OCI-M1 (cell line): ENCODE measurements around the gene MRPL46.
"Not testable (repeated sequence)": the region's sequence is repeated elsewhere in the genome, so short reads cannot be mapped to it uniquely, and the experiment has no call there.

Experiments
- DNase-seq: peaks from one replicate; lab custom pipeline; 2025; lab: John Stamatoyannopoulos, UW

Gene MRPL46

DNA sequence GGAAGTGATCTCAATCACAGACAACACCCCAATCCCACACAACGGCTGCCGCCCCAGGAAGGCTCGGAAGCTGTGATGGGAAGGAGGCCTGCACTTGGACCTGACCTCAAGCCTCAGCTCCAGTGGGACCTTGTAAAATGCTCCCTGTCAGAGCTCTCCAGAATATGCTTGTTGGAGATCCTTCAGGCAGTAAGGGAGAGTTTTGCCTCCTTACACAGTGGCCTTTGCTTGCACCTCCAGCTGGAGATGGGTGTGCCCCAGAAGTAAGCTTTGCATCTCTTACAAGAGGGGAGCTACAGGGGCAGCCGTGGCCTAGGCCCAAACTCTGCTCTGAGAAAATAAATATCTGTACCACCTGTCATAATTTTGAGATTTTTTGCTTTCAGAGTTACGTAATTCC is 10.7 kb upstream of the MRPL46 start:
- no peak for DNase-seq

DNA sequence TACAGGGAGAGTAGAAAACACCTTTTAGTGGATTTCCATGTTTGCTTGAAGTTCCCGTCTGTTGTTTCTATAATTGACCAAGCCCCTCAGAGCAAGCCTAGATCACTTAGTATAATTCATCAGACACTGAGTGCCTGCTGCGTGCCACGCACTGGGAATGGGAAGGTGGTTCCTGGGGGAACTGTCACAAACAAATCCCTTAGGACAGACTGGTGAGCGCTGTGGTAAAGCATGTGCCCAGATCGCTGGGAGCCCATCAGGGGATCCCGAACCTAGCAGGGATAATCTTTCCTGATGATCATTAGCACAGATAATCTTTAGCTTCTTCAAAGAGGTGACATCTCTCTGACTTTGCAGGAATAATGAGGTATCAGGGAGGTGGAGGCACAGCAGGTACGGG is 9.9 kb upstream of the MRPL46 start:
- no peak for DNase-seq

DNA sequence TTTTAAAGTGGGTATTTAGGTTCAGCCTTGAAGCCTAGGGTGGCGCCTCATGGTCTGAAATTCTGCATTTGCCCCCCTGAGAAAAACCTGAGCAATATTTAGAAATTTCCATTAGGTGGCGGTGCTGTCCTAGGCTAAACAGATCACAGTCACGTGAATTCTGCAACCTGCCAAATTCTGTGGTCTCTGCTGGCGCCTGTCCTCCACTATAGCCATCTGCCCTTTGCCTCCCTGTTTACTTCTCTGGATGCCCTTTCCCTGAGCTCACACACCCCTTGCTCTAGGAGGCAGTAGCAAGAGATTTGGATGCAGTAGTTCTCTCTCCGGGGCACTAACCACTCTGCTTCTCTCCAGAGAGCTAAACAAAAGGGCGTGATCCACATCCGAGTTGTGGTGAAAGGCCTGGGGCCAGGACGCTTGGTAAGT is 9.5 kb upstream of the MRPL46 start:
- DNase-seq = peak; percentile 68

DNA sequence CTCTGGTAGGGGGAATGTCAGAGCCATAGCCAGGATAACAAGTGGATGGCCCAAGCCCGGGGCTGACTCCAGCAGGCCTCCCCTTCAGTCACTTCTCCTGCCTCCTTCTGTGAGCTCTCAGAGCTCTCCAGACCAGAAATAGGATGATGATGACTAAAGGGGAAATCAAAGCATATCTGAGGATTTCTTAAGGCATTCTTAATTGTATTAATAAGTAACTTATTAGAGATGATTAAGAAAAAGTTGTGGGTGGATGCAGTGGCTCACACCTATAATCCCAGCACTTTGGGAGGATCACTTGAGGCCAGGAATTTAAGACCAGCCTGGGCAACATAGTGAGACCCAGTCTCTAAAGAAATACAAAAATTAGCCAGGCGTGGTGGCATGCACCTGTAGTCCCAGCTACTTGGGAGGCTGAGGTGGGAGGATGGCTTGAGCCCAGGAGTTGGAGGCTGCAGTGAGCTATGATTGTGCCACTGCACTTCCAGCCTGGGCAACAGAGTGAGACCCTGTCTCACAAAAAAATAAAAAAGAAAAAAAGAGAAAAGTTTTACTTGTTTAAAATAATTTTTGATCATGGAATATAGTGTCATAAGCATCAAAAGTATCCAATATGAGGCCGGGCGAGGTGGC is 6.6 kb upstream of the MRPL46 start:
- not testable (repeated sequence) for DNase-seq

DNA sequence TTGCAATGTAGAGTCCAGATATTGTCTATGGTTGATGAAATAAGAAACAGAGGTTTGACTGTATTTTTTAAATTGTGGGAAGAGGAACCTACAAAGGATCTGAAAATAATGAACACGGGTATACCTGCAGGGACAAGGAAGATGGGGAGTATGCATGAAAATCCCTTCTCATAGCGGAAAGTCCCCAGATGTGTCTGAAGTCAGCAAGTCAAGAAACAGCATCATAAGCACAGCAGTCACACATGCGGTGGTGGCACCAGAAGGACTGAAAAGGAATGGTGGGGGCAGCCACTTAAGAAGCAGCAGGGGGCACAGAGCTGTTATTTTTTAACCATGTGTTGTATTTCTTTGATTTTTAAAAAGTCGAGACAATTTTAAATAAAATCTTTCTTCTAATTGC is 5.0 kb upstream of the MRPL46 start:
- DNase-seq = no peak

DNA sequence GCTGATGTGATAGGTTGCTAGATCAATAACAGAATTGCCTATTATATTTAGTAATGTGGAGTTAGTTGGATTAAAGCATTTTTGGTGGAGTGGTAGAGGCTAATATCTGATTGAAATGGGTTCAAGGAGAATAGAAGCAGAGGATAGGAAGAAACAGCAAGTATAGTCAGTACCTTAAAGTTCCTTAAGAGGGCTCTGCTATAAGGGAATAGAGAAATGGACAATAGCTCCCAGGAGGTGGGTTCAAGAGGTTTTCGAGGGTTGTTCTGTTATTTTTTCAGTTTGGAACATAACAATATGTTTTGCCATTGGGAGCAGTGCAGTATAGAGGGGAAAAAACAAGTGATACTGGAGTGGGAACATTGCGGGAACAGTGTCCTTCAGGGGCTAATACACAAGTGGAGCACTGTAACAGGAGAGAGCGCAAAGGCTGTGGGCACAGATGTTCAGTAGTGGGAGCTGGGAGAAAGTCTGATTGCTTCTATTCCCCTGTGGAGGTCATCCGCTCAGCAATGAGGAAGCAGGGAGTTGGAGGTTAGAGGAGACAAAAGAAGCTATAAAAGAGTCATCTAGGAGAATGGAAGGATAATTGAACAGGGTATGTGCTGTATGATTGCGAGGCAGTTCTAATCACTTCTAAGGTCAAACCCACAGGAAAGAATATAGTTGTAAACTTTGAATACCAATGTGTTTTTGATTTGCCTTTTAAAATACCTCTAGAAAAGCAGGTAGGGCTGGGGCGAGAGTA is 3.6 kb upstream of the MRPL46 start:
- DNase-seq = no peak

DNA sequence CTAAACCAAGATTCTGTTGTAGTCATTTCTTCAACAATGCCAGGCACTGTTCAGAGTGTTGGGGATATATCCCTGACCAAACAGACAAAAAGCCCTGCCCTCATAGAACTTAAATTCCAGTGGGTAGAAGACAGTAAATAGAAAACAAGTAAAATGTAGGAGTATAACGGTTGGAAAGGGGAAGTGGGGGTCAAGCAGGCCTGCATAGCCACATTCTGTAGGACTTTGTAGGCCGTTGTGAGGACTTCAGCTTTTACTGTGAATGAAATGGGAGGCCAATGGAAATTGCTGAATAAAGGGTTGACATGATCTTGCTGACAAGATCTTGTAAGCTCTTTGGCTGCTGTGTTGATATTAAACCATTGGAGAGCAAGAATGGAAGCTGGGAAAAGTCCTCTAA is 2.1 kb upstream of the MRPL46 start:
- no peak for DNase-seq

DNA sequence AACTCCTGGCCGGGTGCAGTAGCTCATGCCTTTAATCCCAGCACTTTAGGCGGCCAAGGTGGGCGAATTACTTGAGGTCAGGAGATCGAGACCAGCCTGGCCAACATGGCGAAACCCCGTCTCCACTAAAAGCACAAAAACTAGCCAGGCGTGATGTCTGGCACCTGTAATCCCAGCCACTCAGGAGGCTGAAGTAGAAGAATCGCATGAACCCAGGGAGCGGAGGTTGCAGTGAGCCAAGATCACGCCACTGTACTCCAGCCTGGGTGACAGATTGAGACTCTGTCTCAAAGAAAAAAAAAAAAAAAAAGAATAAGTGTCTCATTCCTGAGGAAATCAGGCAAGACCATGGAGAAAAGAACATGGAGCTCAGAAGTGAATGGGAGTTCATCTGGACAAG is 1.5 kb upstream of the MRPL46 start:
- DNase-seq = not testable (repeated sequence)

DNA sequence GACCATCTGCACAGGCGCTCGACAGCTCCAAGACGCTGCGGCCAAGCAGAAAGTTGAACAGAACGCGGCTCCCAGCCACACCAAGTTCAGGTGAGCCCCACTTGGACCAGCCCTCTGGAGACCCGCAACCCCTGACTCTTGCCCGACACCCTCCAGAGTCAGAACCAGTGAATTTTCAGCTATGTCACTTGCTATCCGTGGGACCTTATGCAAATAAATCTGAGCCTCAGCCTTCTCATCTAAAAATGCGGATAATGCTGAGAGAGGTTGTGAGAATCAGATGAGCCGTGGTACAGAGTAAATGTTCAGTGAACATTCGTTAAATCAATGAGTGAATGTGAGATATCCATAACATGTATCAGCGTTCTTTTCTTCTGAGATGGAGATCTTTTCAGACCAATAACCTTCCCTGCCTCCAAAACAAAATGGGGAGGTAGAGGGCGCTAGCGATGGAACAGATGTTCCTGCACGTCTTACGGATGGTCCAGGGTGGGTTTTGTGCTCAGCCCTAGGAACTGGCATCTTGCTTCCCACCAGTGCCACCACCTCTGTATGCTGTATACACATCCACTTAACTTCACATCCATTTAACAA is 844 bp upstream of the MRPL46 start:
- peak; percentile 34 for DNase-seq

DNA sequence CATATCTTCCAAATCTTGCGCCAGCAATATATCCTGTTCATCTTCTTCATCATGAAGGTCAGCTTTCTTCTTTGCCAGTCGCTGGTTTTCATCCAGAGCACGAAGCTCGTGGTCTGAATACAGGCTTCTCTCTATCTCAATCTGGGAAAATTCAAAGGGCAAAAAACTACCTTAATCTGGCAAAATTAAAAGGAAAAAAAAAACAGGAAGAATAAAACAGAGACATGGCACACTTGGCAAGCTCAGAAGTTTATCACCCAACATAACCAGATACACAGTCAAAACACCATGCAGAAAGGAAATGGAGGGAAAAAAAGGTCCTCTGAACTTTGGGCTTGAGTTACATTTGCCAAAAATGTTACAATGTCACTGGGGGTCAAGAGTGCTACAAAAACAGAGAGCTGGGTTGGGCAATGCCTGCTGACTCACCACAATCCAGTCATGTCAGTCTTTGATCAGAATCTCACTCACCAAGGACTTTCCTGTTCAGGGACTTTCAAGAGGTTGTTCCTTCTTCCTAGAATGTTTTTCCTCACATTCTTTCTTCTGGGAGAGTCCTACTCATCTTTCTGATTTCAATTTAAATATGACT is 1.5 kb downstream of the MRPL46 start:
- DNase-seq = peak; percentile 42

DNA sequence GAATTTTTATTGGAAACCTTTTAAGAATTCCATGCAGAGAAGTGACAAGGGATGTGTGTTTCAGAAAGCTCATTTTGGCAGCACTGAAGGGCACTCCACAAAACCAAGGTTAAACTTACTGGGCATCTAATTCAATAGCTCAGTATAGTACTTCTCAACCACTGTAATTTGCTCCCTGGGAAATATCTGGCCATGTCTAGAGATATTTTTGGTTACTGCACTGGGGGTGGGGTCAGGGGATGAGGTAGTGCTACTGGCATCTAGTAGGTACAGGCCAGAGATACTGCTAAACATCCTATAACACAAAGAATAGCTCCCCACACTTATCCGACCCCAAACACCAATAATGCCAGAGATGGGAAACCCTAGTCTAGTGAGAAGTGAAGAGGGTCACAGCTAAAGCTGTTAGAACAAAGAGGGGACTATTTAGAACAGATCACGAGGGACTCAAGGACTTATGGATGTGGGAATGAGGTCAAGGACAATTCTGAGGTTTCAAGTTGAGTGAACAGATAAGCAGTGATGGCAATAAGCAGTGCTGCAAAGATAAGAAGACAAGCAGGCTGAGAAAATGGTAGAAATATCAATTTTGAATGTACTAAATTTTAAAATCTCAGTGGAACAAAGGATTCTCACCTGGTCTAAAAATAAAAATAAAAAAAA is 3.2 kb downstream of the MRPL46 start:
- no peak for DNase-seq

DNA sequence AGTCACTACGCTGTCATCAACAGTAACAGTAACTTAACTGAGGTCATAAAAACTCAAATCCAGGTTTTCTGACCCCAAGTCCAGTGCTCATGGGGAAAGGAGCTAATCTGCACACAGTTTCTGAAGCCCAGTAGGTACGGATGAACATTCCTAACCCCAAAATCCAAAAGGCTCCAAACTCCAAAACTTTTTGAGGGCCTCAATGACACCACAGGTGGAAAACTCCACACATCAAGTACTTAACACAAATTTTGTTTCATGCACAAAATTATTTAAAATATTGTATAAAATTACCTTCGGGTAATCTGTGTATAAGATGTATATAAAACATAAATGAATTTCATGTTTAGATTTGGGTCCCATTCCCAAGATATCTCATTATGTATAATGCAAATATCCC is 10.5 kb downstream of the MRPL46 start:
- no peak for DNase-seq

DNA sequence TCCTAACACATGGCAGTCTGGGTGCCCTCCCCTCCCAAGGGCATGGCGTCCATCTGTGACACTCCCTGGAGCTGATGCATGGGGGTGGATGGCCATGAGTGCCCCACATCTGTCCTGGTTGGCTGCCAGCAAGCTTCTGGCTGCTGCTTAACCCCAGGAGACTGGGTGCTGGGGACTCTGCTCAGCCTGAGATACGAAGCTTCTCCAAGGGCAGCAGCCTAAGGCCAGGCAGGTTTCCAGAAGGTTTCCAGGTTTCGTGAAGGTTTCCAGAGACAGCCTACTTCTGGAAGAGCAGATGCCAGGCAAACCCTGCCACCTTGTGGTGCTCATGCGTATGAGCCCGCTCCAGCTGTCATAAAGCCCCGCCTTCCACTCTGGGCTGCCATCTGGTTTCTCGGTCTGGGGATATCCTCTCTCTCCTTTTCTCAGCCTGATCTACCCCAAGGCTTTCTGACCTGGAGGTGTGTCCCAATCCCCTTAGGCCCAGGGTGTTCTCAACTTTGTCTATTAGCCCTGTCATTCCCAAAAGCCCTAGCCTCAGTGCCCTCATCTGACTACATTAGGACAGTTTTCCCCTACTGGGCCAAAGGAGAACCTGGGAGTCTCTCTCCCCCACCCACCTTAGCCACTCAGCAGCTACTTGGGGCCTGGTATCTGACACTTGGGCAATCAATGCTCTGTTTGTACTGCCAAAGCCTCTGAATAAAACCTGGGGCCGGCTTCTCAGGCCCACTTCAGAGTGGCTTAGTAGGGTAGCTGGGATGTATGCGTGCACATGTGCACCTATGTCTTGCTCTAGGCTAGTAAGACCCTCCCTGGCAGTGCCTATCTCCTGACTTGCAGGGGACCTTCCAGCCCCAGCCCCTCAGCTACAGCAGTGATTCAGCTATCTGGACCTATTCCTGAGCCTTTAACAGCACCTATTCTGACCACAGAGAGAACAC is 12.0 kb downstream of the MRPL46 start:
- peak; percentile 77 for DNase-seq

DNA sequence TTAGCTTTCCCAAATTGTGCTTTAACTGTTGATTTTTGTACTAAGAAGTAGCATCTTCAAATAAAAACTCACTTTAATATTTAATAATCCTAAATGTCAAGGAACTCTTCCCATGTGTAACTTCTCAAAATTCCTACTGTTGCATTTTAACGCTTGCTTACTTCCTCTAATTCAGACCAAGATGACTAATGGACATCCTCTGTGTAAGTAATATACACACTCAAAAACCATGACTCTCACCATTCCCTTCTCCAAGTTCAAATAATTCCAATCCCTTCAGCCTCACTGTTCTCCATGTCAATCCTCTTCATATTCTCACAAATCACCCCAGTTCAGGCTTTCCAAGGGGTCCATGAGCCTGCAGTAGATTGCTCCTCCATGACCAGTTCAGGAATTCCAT is 13.0 kb downstream of the MRPL46 start:
- no peak for DNase-seq

DNA sequence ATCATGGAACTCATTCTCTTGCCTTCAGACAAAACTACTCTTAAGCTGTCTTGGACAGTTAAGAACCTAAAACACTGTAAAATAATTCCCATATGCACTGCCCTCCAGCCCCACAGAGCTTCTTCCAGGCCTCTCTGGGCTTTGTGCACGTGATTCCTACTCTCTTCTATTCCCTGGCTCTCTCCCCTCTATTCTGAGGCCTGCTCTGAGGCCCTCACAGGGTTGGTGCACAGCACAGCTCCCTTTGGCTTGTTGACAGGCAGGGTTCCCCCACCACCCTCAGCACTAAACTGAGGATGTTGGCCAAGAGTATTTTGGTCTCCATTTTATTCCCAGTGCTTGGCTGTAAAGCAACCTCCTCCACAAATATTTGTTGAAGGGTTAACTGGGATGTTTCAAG is 13.5 kb downstream of the MRPL46 start:
- DNase-seq = no peak

DNA sequence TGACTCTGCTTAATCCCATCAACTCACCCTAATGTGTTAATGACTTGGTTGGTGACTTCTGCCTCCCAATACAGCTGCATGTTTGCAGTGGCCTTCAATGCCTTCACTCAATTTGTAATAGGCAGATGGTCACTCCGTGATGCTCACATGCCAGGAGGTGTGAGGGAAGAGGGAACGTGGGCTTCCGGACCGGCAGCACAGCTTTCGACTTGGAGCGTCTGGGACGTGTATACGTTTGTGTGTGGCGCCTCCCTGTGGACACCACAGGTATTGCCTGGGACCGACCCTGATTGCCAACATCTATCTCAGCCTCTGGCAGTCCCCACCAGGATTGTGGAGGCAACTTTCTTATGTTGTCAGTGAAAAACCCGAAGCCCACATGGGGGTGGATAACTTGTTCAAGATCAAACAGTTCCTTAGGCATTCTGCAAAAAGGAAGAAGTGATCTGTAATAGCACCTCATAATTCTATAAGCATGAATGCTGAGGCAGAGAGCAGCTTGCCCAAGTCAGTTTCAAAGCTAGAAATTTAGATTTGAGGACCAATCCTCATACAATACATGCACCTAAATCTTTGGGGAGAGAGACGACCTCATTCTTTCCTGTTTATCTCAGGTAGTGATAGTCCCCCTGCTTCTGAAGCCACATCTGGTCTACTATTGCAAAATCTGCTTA is 16.9 kb downstream of the MRPL46 start:
- DNase-seq = peak; percentile 83

DNA sequence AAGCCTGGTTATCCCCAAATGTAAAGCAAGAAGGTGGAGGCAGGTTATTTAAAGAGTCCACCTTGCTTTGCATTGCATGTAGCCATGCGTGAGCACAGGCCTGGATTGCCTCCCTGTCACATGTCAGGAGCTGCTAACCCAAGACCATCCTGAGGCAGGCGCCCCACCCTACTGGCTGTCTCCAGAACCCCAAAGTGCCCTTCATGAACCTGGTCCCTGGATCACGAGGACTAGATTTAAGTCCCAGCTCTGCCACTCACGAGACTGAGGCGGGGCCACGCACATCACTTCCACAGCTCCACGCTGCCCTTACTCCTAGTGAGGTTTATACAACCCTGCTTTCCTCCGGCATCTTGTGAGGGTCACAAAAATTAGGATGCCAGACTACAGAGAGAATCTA is 17.6 kb downstream of the MRPL46 start:
- DNase-seq = no peak

DNA sequence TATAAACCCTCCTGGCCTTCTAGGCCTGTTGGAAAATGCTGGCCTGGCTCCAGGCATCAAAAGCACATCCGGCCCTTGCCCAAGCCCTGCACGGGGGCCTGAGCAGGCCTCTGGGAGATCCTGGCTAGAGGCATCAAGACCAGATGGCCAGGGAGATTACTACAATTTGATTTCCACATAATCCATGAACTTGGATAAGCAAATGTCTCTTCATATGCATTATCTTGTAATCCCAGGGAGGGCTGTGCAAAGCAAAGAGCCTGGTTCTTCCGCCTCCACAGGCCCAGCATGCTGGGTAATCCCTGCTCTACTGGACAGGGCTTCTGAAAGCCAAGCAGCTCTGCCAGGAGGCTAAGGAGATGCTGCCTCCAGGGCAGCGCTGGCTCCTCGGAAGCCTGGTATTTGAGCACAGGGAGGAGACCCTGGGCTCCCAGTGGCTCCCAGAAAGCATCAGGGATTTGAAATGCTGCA is 18.2 kb downstream of the MRPL46 start:
- no peak for DNase-seq

DNA sequence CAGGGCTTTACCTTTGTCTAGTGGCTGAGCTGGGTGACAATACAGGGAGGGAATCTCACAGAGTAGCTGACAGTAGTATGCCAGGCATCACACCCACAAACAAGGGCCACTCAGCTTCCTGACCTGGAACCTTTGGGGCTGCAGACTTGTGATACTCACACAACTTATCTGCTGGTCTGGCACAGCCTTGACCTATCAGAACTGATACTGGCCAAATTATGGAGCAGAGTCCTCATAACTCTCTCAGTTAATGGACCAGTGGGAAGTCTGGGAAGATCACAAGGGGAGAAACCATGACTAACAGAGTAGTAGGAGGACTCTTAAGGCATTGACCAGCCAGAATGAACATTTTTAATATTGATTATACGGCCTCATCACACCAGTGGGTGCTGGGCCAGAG is 19.4 kb downstream of the MRPL46 start:
- no peak for DNase-seq

DNA sequence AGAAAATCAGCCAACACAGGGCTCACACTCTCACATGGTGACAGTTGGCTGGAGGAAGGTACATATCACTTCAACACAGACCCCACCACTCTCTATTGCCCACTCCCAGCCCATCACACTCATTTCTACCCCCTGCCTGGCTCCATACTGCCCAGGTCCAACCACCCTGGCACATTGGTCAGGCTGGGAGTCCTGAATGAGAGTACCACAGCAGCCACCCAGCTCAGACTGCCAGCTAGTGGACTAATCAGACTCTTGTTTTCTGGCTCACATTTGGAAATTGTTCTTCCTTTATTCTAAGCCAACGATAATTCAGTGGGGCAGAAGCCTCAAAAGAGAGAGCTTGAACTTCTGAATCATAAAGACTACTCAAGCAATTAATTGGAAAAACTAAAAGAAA is 20.0 kb downstream of the MRPL46 start:
- no peak for DNase-seq
